ENCODE data around the gene FRAT2.
A peak's percentile ranks its signal among the peaks of the same experiment; 100 is the strongest.

The FRAT2 gene, protein sequence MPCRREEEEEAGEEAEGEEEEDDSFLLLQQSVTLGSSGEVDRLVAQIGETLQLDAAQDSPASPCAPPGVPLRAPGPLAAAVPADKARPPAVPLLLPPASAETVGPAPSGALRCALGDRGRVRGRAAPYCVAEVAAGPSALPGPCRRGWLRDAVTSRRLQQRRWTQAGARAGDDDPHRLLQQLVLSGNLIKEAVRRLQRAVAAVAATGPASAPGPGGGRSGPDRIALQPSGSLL

GRCh38 chr10:97334370-97335175 is at the start of gene FRAT2:
Gene FRAT2, minus strand, starts transcription at chr10:97334729. Its CDS starts 157 bp downstream, at chr10:97334572.
- DNase-seq (ENCODE audit: low spot score), result peak; percentile 96
- FAIRE-seq, result peak; percentile 80

- no peak for DNase-seq (ENCODE audit: low spot score)
- no peak for FAIRE-seq
Measured at GRCh38 chr10:97384156-97384555, 49.6 kb upstream of the FRAT2 start.

DNA sequence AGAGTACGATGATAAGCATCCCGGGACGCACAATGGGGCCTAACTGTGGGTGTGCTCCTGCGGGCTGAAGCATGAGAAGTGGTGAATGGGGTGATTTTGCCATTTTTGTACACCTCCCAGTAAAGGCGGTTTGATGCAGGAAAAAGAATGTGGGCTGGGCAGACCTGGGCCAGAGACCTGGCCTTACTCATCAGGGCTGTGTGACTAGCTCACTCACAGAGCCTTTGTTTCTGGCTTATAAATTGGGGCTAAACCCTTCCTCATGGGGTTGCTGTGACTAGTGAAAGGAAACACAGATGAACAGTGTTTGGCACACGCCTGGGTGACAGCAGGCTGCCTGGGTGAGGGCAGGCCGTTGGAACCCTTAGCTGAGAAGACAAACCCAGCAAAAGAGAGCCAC is 48.6 kb upstream of the FRAT2 start:
- FAIRE-seq (no peak), DNase-seq (ENCODE audit: low spot score) (no peak)

DNA sequence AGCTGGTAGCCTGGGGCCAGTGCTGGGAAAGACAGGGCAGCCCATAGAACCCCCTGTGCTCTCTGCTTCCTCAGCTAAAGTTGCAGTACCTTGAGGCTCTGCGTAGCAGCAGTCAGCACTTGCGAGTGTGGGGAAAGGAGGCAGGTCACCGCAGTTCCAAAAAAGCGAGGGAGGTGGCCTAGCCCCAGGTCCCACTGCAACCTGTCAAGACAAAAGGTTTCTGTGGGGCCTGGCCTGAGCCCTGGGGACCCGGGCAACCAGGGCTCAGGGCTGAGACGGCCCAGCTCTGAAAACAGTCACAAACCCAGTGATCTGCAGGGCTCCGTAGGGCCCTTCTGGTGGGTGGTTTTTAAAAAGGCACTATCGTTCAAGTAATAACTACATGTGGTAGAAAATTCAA is 47.1 kb upstream of the FRAT2 start:
- FAIRE-seq (no peak), DNase-seq (ENCODE audit: low spot score) (no peak)

DNA sequence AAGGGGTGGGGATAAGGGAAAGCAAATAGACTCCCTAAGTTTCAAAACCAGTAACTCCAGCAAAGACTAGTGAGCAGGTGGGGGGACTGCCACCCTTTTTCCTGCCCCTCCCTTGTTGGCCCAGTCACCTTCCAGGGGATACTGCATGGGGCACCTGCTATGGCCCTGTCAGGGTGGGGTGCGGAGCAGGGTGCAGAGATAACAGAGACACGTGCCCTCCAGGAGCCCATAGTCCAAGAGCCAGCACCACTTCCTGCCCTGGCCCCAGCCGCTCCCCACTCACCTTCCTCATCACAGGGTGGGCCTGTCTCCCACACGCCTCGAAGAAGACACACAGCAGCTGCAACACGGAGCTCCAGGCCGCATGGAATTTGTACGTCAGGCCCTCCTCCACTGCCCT is 46.0 kb upstream of the FRAT2 start:
- DNase-seq (ENCODE audit: low spot score) (no peak), FAIRE-seq (no peak)

DNA sequence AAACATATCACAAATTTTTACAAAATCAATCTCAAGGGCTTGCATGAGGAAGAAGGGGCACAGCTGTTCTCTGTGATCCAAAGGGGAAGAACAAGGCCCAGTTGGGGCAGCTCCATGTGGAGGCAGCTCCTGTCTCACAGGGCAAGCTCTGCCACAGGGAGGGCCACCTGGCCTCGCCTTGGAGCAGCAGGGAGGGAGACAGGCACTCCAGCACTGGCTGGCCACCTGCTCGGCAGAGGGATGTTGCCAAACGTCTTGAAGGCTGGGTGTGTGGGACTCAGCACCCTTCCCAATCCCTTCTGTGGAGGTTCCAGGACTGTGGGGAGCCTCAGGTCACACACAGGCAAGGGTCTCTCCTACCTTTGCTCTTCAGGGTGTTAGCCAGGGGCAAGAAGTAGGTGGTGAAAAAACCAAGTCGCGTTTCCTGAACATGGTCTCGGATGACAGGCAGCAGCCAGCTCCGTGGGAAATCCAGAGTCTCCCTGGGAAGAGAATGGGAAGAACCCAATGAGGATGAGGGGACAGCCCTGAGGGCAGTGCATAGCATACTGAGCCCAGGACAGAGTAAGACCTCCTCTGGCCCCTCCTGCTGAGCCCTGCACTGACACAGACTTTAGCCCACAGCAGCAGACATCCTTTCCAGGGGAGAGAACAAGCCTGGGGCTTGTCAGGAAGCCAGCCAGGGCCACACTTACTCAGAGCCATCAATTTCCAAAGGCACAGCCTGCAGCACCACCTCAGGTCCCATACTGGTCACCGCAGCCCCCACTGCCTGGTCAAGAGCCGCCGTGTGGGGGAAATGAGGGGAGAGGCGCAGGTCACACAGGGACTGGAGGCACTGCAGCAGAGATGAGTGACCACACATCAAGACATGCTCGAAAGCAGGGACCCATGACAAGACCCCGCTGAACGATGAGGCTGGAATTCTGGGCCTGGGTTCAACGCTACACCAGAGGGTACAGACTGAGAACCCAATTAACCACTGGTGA is 44.7 kb upstream of the FRAT2 start:
- FAIRE-seq, result no peak

GRCh38 chr10:97376413-97376812 is 41.9 kb upstream of the FRAT2 start:
- DNase-seq (ENCODE audit: low spot score) (no peak), FAIRE-seq (no peak)

More for the DNA sequence above, 44.7 kb upstream of the FRAT2 start:
- no peak for DNase-seq (ENCODE audit: low spot score)

DNA sequence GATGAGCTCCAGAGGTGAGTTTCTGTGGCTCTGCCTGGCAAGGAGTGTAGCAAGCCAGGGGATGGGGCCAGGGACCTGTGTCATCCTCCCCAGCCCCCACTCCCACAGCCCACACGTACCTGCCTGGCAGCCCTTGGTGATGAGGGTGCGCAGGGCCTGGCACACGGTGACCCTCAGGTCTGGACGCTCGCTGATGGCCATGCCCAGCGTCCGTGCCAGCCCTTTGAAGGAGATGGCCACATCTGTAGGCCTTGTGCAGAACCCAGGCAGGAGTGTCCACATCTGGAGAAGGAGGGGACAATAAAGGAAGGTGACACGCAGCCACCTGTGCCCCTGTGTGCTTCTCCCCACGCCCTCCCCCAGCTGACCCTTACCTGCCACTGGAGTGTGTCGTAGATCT is 38.9 kb upstream of the FRAT2 start:
- FAIRE-seq (no peak), DNase-seq (ENCODE audit: low spot score) (no peak)

DNA sequence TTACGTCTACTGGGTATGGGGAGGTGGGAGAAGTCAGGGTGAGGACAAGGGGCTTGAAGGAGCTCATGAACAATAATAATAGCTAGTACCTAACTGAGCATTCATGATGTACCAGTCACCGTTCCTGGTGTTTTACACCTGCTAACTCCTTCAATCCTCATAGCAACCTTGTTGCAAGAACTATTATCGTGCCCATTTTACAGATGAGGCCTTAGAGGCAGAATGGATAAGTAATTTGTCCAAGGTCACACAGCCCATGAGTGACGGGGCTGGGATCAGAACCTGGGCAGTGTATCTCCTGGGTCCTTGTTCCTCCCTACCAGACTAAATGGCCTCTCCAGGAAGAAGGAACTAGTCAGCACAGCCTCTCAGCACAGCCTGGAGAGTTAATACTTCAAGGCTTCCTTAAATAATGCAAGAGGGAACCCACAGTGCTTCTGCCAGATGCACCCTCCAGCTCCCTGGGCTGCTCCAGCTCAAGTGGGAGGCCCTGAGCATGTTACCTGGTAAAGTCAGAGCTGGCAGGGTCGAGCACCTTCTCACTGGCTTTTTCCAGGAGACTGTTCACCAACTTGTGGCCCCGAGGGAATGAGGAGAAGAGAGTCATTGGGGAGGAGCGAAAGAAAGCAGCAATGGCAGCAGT is 37.8 kb upstream of the FRAT2 start:
- DNase-seq (ENCODE audit: low spot score) (no peak), FAIRE-seq (no peak)

DNA sequence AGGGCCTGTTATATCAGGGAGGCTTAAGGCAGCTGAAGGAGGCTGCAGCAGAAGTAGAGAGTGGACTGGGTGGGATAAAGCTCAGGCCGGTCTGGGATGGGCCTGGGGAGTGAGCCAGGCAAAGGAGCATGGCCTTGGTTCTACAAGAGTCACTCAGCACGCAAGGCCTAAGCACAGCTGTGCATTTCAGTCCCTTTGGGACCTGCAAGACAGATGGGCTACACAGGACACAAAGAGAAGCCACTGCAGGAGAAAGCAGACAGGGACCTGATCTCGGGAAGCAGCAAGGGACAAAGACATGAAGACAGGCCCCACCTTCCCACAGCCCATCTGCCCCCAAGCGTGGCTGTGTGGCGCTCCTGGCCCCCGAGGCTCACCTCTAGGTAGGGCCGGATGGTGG is 37.2 kb upstream of the FRAT2 start:
- no peak for FAIRE-seq
- DNase-seq (ENCODE audit: low spot score), result no peak

DNA sequence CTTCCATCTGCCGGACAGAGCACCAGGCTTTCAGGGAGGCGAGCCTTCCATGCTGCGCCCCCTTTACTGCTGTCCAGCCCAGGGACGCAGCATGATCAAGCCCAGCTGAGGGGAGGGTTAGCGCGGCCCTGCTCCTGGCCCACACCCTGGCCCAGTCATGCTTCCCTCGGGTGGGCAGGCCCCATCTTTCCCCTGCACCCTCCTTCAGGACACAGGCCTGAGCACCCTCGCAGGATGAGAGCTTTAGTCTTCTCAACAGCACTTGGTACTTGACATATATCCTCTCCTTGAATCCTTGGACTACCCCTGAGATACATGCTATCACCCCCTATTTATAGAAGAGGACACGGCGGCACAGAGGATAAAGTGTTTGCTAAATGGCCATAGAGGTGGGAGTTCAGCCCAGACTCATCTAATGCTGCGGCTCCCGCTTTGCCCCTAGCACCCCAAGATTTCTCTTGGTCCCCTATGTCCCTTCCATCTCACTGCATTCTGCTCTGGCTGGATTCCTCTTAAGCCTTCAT is 32.7 kb upstream of the FRAT2 start:
- FAIRE-seq, result no peak
- DNase-seq (ENCODE audit: low spot score), result no peak

DNA sequence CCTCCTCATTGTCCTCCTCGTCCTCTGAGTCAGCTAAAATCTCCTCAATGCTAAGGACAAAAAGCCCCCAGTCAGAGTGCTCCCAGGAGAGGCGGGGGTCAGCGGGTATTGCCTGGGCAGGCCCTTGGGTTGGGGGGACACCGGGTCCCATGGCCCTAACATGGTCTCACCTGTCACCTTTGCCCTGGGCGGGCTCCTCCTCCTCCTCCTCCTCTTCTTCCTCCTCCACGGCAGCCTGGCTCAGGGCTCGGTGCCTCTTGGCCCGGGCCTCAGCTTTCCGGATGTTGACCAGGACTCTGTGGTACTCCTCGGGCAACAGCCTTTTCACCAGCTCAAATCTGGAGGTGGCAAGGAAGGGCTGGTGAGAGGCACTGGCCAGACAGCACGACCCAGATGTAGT is 32.0 kb upstream of the FRAT2 start:
- no peak for DNase-seq (ENCODE audit: low spot score)
- FAIRE-seq, result no peak

- DNase-seq (ENCODE audit: low spot score), result no peak
- FAIRE-seq, result no peak
Measured at GRCh38 chr10:97365761-97366351, 31.3 kb upstream of the FRAT2 start.

- FAIRE-seq (no peak), DNase-seq (ENCODE audit: low spot score) (no peak)
Measured at GRCh38 chr10:97363071-97363470, 28.5 kb upstream of the FRAT2 start.

DNA sequence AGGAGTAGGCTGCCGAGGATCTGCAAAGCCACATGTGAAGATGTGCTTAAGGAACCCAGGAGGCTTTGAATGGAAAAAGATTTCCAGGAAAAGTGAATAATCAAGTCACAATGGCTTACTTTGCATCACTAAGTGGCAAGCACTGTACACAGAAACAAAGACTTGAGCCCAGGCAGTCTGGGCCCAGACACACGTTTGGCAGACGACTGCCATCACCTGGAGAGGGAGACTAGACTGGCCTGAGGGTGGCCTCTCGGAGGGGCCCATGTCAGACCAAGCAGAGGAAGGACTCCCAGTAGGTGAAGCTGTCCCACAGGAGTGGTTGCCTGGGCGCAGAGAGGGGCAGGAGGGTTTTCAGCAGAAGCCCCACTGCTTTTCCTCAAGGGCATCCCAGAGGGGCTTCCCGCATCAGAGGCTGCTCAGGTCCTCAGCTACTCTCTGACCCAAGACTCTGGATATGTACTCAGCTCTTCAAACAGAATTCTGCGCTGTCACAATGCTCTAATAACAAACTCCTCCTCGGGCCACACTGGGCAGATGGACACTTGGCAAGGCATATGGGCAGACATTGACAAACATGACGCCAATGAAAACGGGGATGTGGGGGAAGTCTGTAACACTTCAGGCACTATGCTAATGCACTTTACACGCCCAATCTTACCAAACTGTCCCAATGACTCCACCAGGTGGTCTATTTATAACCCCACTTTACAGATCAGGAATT is 27.9 kb upstream of the FRAT2 start:
- FAIRE-seq (no peak), DNase-seq (ENCODE audit: low spot score) (no peak)

DNA sequence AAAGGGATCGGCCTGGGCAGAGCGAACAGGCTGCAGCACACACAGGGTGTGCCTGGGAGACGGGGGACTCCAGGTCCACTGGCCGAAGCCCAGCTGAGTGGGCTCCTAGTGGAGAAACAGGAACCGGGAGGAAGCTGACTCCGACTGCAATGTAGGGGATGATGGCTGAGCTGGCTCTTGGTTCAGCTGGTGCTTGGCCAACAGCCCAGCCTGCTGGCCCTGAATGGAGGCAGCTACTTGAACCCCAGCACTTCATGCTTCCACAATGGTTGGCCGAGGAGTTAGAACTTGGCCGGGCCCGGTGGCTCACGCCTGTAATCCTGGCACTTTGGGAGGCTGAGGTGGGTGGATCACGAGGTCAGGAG is 27.0 kb upstream of the FRAT2 start:
- no peak for FAIRE-seq

GRCh38 chr10:97360705-97361536 is 26.4 kb upstream of the FRAT2 start:
- DNase-seq (ENCODE audit: low spot score) (no peak), FAIRE-seq (no peak)

More for the DNA sequence above, 27.0 kb upstream of the FRAT2 start:
- no peak for DNase-seq (ENCODE audit: low spot score)

DNA sequence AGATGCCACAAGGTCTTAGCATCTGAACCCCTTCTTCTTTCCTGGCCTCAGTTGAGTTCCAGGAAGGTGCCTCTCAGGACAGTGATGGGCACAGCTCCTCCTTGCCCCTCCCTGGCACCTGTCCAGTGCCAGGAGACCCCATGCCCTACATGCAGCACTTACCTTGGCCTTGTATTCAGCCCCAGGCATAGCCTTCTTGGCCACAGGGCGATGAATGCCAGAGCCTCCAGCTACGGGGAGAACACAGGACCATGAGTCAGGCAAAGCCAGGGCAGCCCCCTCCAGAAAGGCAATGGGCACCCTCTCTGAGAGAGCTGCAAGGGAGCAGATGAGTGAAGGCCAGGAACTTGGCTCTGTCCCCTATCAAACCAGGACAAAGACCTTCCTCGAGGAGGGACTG is 24.3 kb upstream of the FRAT2 start:
- FAIRE-seq (no peak), DNase-seq (ENCODE audit: low spot score) (no peak)

- no peak for FAIRE-seq
Measured at GRCh38 chr10:97358349-97358748, 23.8 kb upstream of the FRAT2 start.

More at GRCh38 chr10:97358349-97358748, 23.8 kb upstream of the FRAT2 start:
- DNase-seq (ENCODE audit: low spot score), result no peak
